GM18505 (cell line): Measurements from ENCODE around the gene MORN5.

Source experiments
- ATAC-seq: cut with Tn5 transposase; IDR thresholded peaks from one replicate; pipeline ENCODE4 v1.9.1; 2021; ENCODE audit not compliant: unreplicated experiment
- POLR2A ChIP-seq: IDR thresholded peaks from 4 replicates; pipeline ENCODE4 v1.6.1; 2011; ENCODE audit warnings: borderline replicate concordance; ENCODE audit not compliant: insufficient read depth, insufficient read length; ENCODE audit errors: extremely low read depth

The MORN5 gene

GRCh38 chr9:122173670-122174069 is 14.0 kb downstream of the MORN5 start:
- no peak for TF ChIP-seq POLR2A
- no peak for ATAC-seq

- no peak for TF ChIP-seq POLR2A
- ATAC-seq, result no peak
Observed at GRCh38 chr9:122176916-122177315, 17.2 kb downstream of the MORN5 start.

GRCh38 chr9:122179054-122179689 is 19.5 kb downstream of the MORN5 start:
- no peak for TF ChIP-seq POLR2A
- no peak for ATAC-seq

GRCh38 chr9:122179690-122180074 is 20.0 kb downstream of the MORN5 start:
- no peak for ATAC-seq
- TF ChIP-seq POLR2A, result no peak

GRCh38 chr9:122180633-122181032 is 20.9 kb downstream of the MORN5 start:
- no peak for TF ChIP-seq POLR2A
- ATAC-seq, result no peak

- ATAC-seq, result no peak
- no peak for TF ChIP-seq POLR2A
Observed at GRCh38 chr9:122183501-122183900, 23.8 kb downstream of the MORN5 start.

- TF ChIP-seq POLR2A, result no peak
- ATAC-seq, result no peak
Observed at GRCh38 chr9:122184551-122184950, 24.8 kb downstream of the MORN5 start.

GRCh38 chr9:122186301-122186700 is 26.6 kb downstream of the MORN5 start:
- no peak for TF ChIP-seq POLR2A
- ATAC-seq, result no peak

- TF ChIP-seq POLR2A, result no peak
- no peak for ATAC-seq
Observed at GRCh38 chr9:122186777-122187470, 27.2 kb downstream of the MORN5 start.

- no peak for ATAC-seq
- TF ChIP-seq POLR2A, result no peak
Observed at GRCh38 chr9:122188369-122188768, 28.7 kb downstream of the MORN5 start.

- no peak for ATAC-seq
Observed at GRCh38 chr9:122190597-122191381, 31.1 kb downstream of the MORN5 start.

GRCh38 chr9:122191584-122191983 is 31.9 kb downstream of the MORN5 start:
- no peak for TF ChIP-seq POLR2A
- ATAC-seq, result no peak

More at GRCh38 chr9:122190597-122191381, 31.1 kb downstream of the MORN5 start:
- no peak for TF ChIP-seq POLR2A

- ATAC-seq, result no peak
- TF ChIP-seq POLR2A, result no peak
Observed at GRCh38 chr9:122192261-122192875, 32.7 kb downstream of the MORN5 start.
